CD4-positive, alpha-beta T cell treated with Interleukin-2 at 100 ng/mL for 4 hours (primary cell): ENCODE measurements around the gene B3GAT1.

Source experiments
- DNase-seq: peaks from one replicate; pipeline ENCODE4 v3.0.0-alpha.2; 2020; ENCODE audit warnings: low spot score

Gene B3GAT1

GRCh38 chr11:134333312-134333711 is 78.7 kb downstream of the B3GAT1 start:
- no peak for DNase-seq

GRCh38 chr11:134332782-134333181 is 79.3 kb downstream of the B3GAT1 start:
- no peak for DNase-seq

- DNase-seq = no peak
Observed at GRCh38 chr11:134332189-134332631, 79.8 kb downstream of the B3GAT1 start.

GRCh38 chr11:134331354-134332188 is 80.5 kb downstream of the B3GAT1 start, which contains the start of gene GLB1L2:
TSS of gene GLB1L2 (plus strand) at chr11:134331988. CDS start at chr11:134332062, 74 bp downstream.
- DNase-seq = peak; percentile 85

- DNase-seq = no peak
Observed at GRCh38 chr11:134330611-134331353, 81.3 kb downstream of the B3GAT1 start.
